HFF-Myc (cell line): ENCODE results near the gene BCAN.

ENCODE experiments used
- DNase-seq: peaks from one replicate; pipeline ENCODE4 v3.0.0-alpha.2; 2011; ENCODE audit warnings: low read depth; ENCODE audit errors: extremely low read depth
- H3K4me3 ChIP-seq: replicated peaks from 2 replicates; pipeline ENCODE4 v1.5.1; 2011; ENCODE audit warnings: low read depth, mild to moderate bottlenecking, control low read depth, low read length
- TF ChIP-seq, protein P1 (sequence below): IDR thresholded peaks from 2 replicates; pipeline ENCODE4 v1.5.1; 2012; ENCODE audit warnings: mild to moderate bottlenecking, low read depth, low read length, control low read depth; ENCODE audit errors: missing control alignments

The BCAN gene

DNA sequence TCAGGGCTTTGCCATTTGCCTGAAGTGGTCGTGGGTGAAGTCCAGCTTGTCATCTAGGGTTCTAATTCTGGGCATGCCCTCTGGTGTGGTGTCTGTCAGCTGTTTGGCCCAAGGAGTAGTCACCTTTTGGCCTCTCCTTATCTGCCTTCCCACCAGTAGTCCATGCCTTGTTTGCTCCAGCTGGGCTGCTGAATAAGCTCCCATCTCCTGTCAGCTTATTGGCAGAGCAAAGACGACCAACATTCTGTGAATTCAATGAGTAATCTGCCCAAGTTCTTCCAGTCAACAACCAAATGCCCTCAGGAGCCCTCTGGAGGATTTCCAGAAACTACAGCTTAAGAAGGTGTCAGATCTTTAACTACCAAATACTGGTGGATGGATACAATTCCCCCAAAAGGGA is 7.0 kb downstream of the BCAN start:
- TF ChIP-seq, protein P1, sequence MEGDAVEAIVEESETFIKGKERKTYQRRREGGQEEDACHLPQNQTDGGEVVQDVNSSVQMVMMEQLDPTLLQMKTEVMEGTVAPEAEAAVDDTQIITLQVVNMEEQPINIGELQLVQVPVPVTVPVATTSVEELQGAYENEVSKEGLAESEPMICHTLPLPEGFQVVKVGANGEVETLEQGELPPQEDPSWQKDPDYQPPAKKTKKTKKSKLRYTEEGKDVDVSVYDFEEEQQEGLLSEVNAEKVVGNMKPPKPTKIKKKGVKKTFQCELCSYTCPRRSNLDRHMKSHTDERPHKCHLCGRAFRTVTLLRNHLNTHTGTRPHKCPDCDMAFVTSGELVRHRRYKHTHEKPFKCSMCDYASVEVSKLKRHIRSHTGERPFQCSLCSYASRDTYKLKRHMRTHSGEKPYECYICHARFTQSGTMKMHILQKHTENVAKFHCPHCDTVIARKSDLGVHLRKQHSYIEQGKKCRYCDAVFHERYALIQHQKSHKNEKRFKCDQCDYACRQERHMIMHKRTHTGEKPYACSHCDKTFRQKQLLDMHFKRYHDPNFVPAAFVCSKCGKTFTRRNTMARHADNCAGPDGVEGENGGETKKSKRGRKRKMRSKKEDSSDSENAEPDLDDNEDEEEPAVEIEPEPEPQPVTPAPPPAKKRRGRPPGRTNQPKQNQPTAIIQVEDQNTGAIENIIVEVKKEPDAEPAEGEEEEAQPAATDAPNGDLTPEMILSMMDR, result no peak
- no peak for DNase-seq

DNA sequence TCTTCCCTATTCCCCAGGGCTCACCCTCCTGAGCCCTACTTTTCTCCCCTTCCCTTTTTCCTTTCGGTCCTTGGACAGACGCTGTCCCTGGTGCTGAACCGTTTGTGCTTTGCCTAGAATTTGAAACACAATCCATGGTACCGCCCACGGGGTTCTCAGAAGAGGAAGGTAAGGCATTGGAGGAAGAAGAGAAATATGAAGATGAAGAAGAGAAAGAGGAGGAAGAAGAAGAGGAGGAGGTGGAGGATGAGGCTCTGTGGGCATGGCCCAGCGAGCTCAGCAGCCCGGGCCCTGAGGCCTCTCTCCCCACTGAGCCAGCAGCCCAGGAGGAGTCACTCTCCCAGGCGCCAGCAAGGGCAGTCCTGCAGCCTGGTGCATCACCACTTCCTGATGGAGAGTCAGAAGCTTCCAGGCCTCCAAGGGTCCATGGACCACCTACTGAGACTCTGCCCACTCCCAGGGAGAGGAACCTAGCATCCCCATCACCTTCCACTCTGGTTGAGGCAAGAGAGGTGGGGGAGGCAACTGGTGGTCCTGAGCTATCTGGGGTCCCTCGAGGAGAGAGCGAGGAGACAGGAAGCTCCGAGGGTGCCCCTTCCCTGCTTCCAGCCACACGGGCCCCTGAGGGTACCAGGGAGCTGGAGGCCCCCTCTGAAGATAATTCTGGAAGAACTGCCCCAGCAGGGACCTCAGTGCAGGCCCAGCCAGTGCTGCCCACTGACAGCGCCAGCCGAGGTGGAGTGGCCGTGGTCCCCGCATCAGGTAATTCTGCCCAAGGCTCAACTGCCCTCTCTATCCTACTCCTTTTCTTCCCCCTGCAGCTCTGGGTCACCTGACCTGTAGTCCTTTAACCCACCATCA is 10.4 kb downstream of the BCAN start:
- no peak overlapping the region for H3K4me3 ChIP-seq
- TF ChIP-seq, protein P1, result no peak
- no peak for DNase-seq

More for the DNA sequence above, 7.0 kb downstream of the BCAN start:
- H3K4me3 ChIP-seq, result no peak overlapping the region

- DNase-seq, result no peak
- no peak overlapping the region for H3K4me3 ChIP-seq
- TF ChIP-seq, protein P1, result no peak
Observed at GRCh38 chr1:156652992-156653355, 11.1 kb downstream of the BCAN start.

DNA sequence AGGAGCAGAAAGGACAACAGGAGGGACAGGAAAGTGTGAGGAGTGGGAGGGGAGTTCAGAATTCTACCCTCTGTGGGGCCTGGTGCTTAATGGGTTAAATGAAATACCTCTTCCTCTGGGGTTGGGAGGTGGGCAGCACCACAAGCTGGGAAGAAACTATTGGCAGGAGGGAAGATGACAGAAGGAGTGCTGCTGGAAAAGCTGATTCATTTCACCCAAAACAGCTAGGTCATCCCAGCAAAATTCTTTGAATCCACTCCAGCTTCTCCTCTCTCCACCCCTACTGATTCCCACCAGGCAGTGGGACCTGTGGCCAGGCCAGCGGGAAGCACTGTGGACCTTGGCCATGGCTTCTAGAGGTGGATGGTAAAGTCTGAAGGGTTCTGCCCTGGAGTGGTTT is 12.8 kb downstream of the BCAN start:
- H3K4me3 ChIP-seq, result no peak overlapping the region
- DNase-seq, result no peak
- TF ChIP-seq, protein P1, result no peak

DNA sequence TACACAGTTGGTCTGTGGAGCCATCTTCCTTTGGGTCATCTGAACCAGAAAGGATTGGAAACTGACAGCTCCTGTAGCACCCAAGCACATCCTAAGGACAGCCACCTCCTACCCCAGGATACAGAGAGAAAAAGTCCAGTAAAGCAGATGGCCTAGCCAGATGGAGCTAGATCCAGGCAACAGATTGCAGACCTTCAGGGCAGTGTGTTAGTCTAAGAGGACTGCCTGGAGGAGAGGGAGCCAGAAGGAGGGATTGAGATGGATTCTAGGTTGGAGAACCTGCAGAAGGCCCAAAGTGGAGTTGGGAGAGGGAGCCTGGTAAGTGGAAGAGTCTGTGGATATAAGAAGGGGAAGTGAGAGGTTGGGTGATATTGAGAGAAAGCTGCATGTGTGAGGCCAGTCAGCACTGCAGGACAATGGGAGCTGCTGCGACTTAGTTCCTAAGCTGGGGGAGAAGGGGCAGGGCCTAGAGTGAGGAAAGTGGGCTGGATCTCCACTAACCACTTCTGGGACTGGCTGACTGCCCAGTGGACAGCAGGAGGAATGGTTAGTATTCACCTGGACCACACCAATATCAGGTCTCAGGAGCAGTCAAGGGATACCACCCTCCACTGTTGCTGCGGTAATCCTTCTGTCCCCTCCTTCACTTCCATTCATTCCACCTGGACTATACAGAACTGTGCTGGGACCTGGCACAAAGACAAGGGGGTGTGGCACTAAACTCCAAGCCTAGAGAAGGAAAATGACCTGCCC is 13.4 kb downstream of the BCAN start:
- TF ChIP-seq, protein P1, result no peak
- DNase-seq, result no peak
- no peak overlapping the region for H3K4me3 ChIP-seq

DNA sequence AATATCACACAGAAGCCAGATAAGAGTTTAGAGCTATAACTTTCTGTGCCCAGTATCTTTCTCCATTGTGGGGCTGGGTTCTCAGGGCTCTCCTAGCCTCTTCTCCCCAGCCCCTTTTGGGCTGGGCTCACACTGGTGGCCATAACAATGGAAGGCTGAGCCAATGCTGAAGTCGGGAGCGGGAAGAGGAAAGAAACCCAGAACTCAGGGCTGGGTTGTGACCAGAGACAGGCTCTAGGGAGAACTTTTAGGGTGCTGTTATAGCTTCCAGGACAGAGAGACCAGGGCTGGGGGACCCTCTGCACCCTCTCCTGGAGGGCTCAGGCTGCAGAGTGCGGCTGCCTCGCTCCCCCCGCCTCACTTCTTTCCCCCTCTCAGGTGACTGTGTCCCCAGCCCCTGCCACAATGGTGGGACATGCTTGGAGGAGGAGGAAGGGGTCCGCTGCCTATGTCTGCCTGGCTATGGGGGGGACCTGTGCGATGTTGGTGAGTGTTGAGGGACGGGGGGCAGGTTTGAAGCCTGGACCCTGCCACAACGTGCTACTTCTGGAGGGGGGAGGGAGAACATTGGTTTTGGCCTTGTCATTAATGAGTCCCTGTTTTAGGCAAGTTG is 14.1 kb downstream of the BCAN start:
- H3K4me3 ChIP-seq, result no peak overlapping the region
- TF ChIP-seq, protein P1, result no peak
- DNase-seq, result no peak
